Panc1 (cell line): ENCODE data around the gene CRIM1. TPM values are rescaled to one million over a fixed set of nuclear protein-coding genes. Genes with fewer than 3 reads are reported as not detected.

Source experiments
- ATAC-seq: fragments of 200-7000 bp; cut with Tn5 transposase; 2 replicates; pipeline ENCODE4 v1.9.1; 2020; ENCODE audit warnings: mild to moderate bottlenecking, moderate library complexity
- BruUV-seq: library from RNA; stranded (reverse); fragments of 400-500 nt; replicated peaks from 2 replicates; lab custom pipeline; 2021; lab: Mats Ljungman, UMichigan
- CTCF ChIA-PET: fragments of 300-600 bp; sonication (Branson Sonifier 250); formaldehyde crosslinking; loops from one replicate; lab custom pipeline; 2022; ENCODE audit warnings: antibody characterized with exemption; lab: Charles Lee
- POLR2A ChIA-PET: fragments of 300-600 bp; sonication (Branson Sonifier 250); formaldehyde crosslinking; loops from one replicate; lab custom pipeline; 2022; ENCODE audit warnings: antibody characterized with exemption; lab: Charles Lee
- DNase-seq: peaks from one replicate; pipeline ENCODE4 v3.0.0-alpha.2; 2010; ENCODE audit warnings: low read depth, low spot score
- H3K27ac ChIP-seq: 2 replicates; pipeline ENCODE4 v1.5.1; 2011; ENCODE audit warnings: mild to moderate bottlenecking, low read length, inconsistent platforms
- H3K27me3 ChIP-seq: fragments of 200-500 bp; sonication (Bioruptor generic); 2 replicates; pipeline ENCODE4 v1.6.0; 2014; ENCODE audit warnings: low read length, inconsistent platforms; ENCODE audit not compliant: control insufficient read depth, insufficient read depth
- H3K36me3 ChIP-seq: fragments of 200-500 bp; sonication (Bioruptor generic); 2 replicates; pipeline ENCODE4 v1.5.1; 2014; ENCODE audit warnings: inconsistent platforms, mild to moderate bottlenecking, low read length, moderate library complexity; ENCODE audit not compliant: control insufficient read depth, insufficient read depth
- H3K4me1 ChIP-seq: 2 replicates; pipeline ENCODE4 v1.5.1; 2011; ENCODE audit warnings: inconsistent platforms, mild to moderate bottlenecking, low read length, moderate library complexity; ENCODE audit not compliant: control insufficient read depth, insufficient read depth
- H3K4me3 ChIP-seq, 2 experiments: 2 replicates each; pipeline ENCODE4 v1.5.1; 2011 to 2012; ENCODE audit warnings: low read depth in 2 of 2, low read length in 2 of 2, mild to moderate bottlenecking in 2 of 2, inconsistent platforms in 1 of 2, moderate library complexity in 1 of 2
- H3K9me3 ChIP-seq: fragments of 200-500 bp; sonication (Bioruptor generic); 2 replicates; pipeline ENCODE4 v1.5.1; 2014; ENCODE audit warnings: low read depth, mild to moderate bottlenecking, inconsistent platforms, low read length, moderate library complexity; ENCODE audit not compliant: control insufficient read depth, insufficient read depth
- POLR2AphosphoS5 ChIP-seq: IDR thresholded peaks from 2 replicates; pipeline ENCODE4 v1.6.1; 2012; ENCODE audit warnings: mild to moderate bottlenecking, low read depth, low read length, moderate library complexity
- SIN3A ChIP-seq: IDR thresholded peaks from 2 replicates; pipeline ENCODE4 v1.6.1; 2012; ENCODE audit warnings: low read depth, mild to moderate bottlenecking, low read length, moderate library complexity, borderline replicate concordance; ENCODE audit not compliant: insufficient read depth
- TCF7L2 ChIP-seq: IDR thresholded peaks from 2 replicates; pipeline ENCODE4 v1.6.1; 2011; ENCODE audit warnings: mild to moderate bottlenecking, low read depth, low read length, inconsistent platforms
- in situ Hi-C: cut with HindIII; loops from 2 replicates; pipeline ENCODE4 v1.10.0; 2016; ENCODE audit warnings: low sequenced_read_pairs, low pct_unique_long_range_greater_than_20kb
- intact Hi-C: fragments of 100-400 bp; cut with micrococcal nuclease; formaldehyde crosslinking; loops from one replicate; pipeline ENCODE4 v1.10.0; 2022; ENCODE audit not compliant: unreplicated experiment
- total RNA-seq: library from RNA; stranded (reverse); gene quantifications from one replicate; pipeline ENCODE4 v1.2.1, GENCODE V29; 2021; ENCODE audit not compliant: unreplicated experiment
- TF ChIP-seq, protein P1 (sequence below), 2 experiments: IDR thresholded peaks; 2 replicates each; pipeline ENCODE4 v1.6.1; 2011 to 2012; ENCODE audit warnings: low read depth in 2 of 2, control low read depth in 1 of 2, low read length in 1 of 2, mild to moderate bottlenecking in 1 of 2, moderate library complexity in 1 of 2; ENCODE audit not compliant: insufficient read depth in 1 of 2
- TF ChIP-seq, protein P2 (sequence below): fragments of 450-650 bp; IDR thresholded peaks from 2 replicates; pipeline ENCODE4 v1.5.1; 2017; ENCODE audit warnings: mild to moderate bottlenecking

Gene CRIM1
- total RNA-seq, 1 experiment from 2014 or later: 290 TPM

DNA sequence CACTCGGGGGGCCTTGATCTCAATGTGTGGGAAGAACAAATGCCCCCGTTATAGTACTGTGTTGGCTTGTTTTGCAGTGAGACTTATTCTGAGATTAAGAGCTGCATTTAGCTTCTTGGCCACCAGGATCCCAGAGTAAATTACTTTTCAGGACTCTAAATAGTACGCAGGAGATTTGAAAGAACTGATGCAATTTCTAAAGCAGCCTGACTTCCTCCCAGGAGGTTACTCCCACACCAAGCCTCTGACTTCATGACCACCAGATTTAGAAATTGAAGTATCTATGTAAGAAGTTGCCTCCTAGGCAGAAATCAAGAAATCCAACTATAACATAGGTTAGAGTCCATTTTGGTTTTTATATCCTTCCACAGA lies 175.4 kb downstream of the CRIM1 start:
- H3K36me3 ChIP-seq: peaks cover 35% of the 10 kb centered on the region
- intact Hi-C loops: no loop called here
- BruUV-seq: no TSS peak
- H3K4me3 ChIP-seq: no peak overlapping the region
- no peaks in the 10 kb centered on the region for H3K27me3 ChIP-seq
- CTCF ChIA-PET: no interaction called here
- POLR2A ChIA-PET: no interaction called here
- no peaks in the 10 kb centered on the region for H3K4me1 ChIP-seq
- H3K27ac ChIP-seq: peak overlapping the region; percentile 51; the same call in 1 of the 2 replicates
- TF ChIP-seq, protein P1, sequence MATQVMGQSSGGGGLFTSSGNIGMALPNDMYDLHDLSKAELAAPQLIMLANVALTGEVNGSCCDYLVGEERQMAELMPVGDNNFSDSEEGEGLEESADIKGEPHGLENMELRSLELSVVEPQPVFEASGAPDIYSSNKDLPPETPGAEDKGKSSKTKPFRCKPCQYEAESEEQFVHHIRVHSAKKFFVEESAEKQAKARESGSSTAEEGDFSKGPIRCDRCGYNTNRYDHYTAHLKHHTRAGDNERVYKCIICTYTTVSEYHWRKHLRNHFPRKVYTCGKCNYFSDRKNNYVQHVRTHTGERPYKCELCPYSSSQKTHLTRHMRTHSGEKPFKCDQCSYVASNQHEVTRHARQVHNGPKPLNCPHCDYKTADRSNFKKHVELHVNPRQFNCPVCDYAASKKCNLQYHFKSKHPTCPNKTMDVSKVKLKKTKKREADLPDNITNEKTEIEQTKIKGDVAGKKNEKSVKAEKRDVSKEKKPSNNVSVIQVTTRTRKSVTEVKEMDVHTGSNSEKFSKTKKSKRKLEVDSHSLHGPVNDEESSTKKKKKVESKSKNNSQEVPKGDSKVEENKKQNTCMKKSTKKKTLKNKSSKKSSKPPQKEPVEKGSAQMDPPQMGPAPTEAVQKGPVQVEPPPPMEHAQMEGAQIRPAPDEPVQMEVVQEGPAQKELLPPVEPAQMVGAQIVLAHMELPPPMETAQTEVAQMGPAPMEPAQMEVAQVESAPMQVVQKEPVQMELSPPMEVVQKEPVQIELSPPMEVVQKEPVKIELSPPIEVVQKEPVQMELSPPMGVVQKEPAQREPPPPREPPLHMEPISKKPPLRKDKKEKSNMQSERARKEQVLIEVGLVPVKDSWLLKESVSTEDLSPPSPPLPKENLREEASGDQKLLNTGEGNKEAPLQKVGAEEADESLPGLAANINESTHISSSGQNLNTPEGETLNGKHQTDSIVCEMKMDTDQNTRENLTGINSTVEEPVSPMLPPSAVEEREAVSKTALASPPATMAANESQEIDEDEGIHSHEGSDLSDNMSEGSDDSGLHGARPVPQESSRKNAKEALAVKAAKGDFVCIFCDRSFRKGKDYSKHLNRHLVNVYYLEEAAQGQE (IDR thresholded peaks at IDR 0.05; ENCODE audit: insufficient read depth in 1 of 2, low read depth in 2 of 2, low read length in 1 of 2): no peak
- TF ChIP-seq TCF7L2 (no peak), SIN3A (no peak), POLR2AphosphoS5 (no peak)
- TF ChIP-seq, protein P2, sequence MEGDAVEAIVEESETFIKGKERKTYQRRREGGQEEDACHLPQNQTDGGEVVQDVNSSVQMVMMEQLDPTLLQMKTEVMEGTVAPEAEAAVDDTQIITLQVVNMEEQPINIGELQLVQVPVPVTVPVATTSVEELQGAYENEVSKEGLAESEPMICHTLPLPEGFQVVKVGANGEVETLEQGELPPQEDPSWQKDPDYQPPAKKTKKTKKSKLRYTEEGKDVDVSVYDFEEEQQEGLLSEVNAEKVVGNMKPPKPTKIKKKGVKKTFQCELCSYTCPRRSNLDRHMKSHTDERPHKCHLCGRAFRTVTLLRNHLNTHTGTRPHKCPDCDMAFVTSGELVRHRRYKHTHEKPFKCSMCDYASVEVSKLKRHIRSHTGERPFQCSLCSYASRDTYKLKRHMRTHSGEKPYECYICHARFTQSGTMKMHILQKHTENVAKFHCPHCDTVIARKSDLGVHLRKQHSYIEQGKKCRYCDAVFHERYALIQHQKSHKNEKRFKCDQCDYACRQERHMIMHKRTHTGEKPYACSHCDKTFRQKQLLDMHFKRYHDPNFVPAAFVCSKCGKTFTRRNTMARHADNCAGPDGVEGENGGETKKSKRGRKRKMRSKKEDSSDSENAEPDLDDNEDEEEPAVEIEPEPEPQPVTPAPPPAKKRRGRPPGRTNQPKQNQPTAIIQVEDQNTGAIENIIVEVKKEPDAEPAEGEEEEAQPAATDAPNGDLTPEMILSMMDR: no peak
- no peak for ATAC-seq
- no peaks in the 10 kb centered on the region for H3K9me3 ChIP-seq
- no peak for DNase-seq
- in situ Hi-C loops: no loop called here

DNA sequence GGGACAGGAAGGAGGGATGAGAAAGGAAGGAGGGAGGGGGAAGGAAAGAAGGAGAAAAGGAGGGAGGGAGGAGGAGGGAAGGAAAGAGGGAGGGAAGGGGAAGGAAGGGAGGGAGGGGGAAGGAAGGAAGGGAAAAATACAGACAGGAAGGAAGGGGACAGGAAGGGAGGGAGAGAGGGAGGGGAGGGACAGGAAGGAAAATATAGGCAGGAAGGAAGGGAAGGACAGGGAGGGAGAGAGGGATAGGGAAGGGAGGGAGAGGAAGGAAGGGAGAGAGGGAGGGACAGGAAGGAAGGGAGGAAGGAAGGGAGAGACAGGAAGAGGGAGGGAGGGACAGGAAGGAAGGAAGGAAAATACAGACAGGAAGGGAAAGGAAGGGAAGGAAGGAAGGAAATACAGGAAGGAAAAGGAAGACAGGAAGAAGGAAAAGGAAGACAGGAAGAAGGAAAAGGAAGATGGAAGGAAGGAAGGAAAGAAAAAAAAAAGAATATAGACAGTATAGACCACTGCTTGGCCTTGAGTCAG lies 178.8 kb downstream of the CRIM1 start:
- POLR2A ChIA-PET: no interaction called here
- intact Hi-C loops (no loop called here), in situ Hi-C loops (no loop called here)
- no peaks in the 10 kb centered on the region for H3K4me1 ChIP-seq
- H3K27me3 ChIP-seq: no peaks in the 10 kb centered on the region
- H3K9me3 ChIP-seq: no peaks in the 10 kb centered on the region
- ATAC-seq: no peak
- no peak for TF ChIP-seq TCF7L2
- 0 out of 2 replicates have a peak, but pooled peaks have one; percentile 17 for TF ChIP-seq POLR2AphosphoS5
- TF ChIP-seq, protein P1 (IDR thresholded peaks at IDR 0.05; ENCODE audit: insufficient read depth in 1 of 2, low read depth in 2 of 2, low read length in 1 of 2): no peak
- TF ChIP-seq, protein P2: no peak
- DNase-seq: no peak
- peaks cover 23% of the 10 kb centered on the region for H3K36me3 ChIP-seq
- no peak overlapping the region for H3K27ac ChIP-seq
- no peak overlapping the region for H3K4me3 ChIP-seq
- CTCF ChIA-PET: no interaction called here
- BruUV-seq: no TSS peak
